Kidney epithelial cell (primary cell): ENCODE data around the gene S100A16. TPM values are rescaled to one million over a fixed set of nuclear protein-coding genes. Genes with fewer than 3 reads are reported as not detected.
"Not testable (repeated sequence)": the region's sequence is repeated elsewhere in the genome, so short reads cannot be mapped to it uniquely, and the experiment has no call there.

Experiments
- DNase-seq: peaks from one replicate; pipeline ENCODE4 v3.0.0-alpha.2; 2010; ENCODE audit warnings: low read depth
- H3K27me3 ChIP-seq: 2 replicates; pipeline ENCODE4 v1.6.0; 2011; ENCODE audit warnings: low read length; ENCODE audit not compliant: control insufficient read depth, insufficient read depth
- H3K36me3 ChIP-seq: 2 replicates; pipeline ENCODE4 v1.5.1; 2011; ENCODE audit warnings: low read length; ENCODE audit not compliant: control insufficient read depth, insufficient read depth
- H3K4me3 ChIP-seq: 2 replicates; pipeline ENCODE4 v1.5.1; 2011; ENCODE audit warnings: low read depth, mild to moderate bottlenecking, control low read depth, low read length
- total RNA-seq: library from RNA; depleted of rRNA; stranded (reverse); fragments of >200 nt; gene quantifications from 2 replicates; pipeline ENCODE4 v1.2.3, GENCODE V29; 2015
- TF ChIP-seq, protein P1 (sequence below): IDR thresholded peaks from 2 replicates; pipeline ENCODE4 v1.5.1; 2011; ENCODE audit warnings: mild to moderate bottlenecking, moderate library complexity, low read length, control low read depth, inconsistent platforms; ENCODE audit not compliant: insufficient read depth, poor library complexity, severe bottlenecking

Gene S100A16
- total RNA-seq, 1 donor from 2014 or later = 480 TPM

DNA sequence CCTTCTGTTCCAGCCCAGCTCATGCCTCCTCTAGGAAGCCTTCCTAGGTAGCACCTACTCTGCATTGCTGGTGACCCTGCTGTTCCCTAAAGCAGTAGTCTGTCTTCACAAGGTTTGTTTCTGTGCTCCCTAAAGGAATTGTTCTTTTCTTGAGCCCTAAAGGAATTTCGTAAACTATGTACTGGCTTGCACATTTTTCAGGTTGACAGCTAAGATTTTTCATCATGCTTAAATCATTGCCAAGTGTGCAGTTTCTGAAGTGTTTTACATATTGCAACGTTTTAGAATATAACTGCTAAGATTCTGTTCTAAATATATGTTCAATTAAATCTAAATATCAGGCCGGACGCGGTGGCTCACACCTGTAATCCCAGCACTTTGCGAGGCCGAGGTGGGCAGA, 13.1 kb downstream of the S100A16 start:
- no peaks in the 10 kb centered on the region for H3K36me3 ChIP-seq
- DNase-seq = no peak
- TF ChIP-seq, protein P1, sequence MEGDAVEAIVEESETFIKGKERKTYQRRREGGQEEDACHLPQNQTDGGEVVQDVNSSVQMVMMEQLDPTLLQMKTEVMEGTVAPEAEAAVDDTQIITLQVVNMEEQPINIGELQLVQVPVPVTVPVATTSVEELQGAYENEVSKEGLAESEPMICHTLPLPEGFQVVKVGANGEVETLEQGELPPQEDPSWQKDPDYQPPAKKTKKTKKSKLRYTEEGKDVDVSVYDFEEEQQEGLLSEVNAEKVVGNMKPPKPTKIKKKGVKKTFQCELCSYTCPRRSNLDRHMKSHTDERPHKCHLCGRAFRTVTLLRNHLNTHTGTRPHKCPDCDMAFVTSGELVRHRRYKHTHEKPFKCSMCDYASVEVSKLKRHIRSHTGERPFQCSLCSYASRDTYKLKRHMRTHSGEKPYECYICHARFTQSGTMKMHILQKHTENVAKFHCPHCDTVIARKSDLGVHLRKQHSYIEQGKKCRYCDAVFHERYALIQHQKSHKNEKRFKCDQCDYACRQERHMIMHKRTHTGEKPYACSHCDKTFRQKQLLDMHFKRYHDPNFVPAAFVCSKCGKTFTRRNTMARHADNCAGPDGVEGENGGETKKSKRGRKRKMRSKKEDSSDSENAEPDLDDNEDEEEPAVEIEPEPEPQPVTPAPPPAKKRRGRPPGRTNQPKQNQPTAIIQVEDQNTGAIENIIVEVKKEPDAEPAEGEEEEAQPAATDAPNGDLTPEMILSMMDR = no peak
- H3K4me3 ChIP-seq = no peak overlapping the region
- no peaks in the 10 kb centered on the region for H3K27me3 ChIP-seq

DNA sequence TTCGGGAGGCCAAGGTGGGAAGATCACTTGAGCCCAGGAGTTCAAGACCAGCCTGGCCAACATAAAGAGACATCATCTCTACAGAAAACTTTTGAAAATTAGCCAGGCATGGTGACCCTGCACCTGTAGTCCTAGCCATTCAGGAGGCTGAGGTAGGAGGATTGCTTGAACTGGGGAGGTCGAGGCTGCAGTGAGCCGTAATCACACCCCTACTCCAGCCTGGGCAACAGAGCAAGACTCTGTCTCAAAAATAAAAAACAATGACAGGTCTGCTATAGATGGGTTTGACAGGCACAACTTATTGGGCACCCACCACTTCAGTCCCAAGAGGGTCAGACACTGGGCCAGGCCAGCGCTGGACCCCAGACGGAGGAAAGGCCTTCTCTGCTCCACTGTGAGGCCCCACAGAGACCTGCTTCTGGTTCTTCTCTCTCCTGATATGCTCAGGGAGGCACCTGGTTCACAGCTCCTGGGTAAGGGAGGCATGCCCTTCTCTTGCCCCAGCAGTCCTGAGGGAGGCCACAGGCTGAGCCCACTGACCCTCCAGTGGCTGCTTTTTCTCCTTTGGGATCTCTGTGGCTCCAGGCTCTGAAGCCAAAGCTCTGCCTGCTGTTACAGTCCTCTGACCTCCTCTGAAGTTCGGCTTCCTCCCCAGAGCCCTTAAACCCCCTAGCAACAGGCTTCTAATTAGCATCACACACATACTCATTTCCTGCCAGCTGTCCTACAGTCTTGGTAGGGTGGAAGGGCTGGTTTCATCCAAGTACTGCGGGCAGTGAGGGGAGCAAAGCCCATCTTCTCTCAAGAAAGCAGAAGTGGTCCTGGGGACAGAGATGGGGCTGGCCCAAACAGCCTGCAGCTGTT, 14.4 kb downstream of the S100A16 start:
- TF ChIP-seq, protein P1 = no peak
- DNase-seq = no peak
- H3K4me3 ChIP-seq = no peak overlapping the region

DNA sequence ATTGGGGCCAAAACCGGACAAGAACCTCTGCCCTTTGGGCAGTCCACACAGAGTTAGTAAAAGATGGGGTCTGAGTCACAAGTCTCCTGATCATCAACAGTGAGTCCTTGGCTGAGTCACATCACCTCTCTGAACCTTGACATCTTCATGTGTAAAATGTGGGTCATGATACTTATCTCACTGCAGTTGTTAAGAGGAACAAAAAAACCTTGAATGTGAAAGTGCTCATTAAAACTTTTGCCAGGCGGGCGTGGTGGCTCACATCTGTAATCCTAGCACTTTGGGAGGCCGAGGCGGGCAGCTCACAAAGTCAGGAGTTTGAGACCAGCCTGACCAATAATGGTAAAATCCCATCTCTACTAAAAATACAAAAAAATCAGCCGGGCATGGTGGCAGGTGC, 15.7 kb downstream of the S100A16 start:
- no peak overlapping the region for H3K4me3 ChIP-seq
- TF ChIP-seq, protein P1 = no peak
- no peak for DNase-seq
- no peaks in the 10 kb centered on the region for H3K27me3 ChIP-seq
- H3K36me3 ChIP-seq = no peaks in the 10 kb centered on the region

More for the DNA sequence above, 14.4 kb downstream of the S100A16 start:
- Histone ChIP-seq H3K27me3 (no peaks in the 10 kb centered on the region), H3K36me3 (no peaks in the 10 kb centered on the region)

DNA sequence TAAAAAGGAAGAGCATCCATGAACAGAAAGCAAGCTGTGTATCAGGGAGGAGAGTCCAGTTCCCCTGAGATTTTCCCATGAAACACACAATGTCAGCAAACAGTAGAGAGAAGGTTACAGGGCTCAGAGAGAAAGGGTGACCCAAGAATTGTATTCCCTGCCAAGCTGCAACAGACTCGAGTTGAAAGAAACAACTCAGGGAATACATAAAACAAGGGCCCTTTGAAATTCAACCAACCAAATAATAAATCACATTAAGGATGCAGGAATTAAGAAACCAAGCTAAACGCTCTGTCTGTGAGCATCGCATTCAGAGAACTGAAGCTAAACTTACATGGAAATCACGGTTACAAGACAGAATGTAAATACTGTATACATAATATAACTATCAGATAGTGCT, 20.2 kb downstream of the S100A16 start:
- TF ChIP-seq, protein P1 = no peak
- H3K36me3 ChIP-seq = no peaks in the 10 kb centered on the region
- H3K4me3 ChIP-seq = no peak overlapping the region
- DNase-seq = no peak
- H3K27me3 ChIP-seq = no peaks in the 10 kb centered on the region

DNA sequence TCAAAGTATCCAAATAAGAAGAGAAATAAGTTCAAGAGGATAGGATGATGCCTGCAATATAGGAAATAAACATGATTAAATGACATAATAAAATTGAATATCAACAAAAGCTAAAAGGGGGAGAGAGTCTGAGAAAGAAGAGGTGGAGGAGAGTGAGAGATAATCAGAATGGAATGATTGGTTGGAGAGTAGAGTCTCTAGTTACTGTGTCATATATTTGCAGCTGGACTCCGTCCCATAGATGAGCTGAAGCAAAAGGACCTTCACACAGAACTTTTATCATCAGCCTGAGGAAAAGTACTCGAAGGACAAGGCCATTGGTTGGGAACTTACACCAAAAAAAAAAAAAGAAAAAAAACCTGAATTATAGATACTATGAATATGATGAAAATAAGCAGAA, 24.5 kb downstream of the S100A16 start:
- DNase-seq = no peak
- H3K27me3 ChIP-seq = no peaks in the 10 kb centered on the region
- no peaks in the 10 kb centered on the region for H3K36me3 ChIP-seq
- TF ChIP-seq, protein P1 = no peak
- H3K4me3 ChIP-seq = no peak overlapping the region

DNA sequence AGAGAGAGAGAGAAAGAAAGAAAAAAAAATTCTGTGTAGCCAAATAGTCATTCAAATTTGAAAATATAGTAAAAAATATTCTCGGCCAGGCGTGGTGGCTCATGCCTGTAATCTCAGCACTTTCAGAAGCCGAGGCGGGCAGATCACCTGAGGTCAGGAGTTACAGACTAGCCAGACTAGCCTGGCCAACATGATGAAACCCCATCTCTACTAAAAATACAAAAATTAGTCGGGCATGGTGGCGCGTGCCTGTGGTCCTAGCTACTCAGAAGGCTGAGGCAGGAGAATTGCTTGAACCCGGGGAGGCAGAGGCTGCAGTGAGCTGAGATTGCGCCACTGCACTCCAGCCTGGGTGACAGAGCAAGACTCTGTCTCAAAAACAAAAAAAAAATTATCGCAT, 24.9 kb downstream of the S100A16 start:
- not testable (repeated sequence) for H3K4me3 ChIP-seq, H3K36me3 ChIP-seq, DNase-seq, H3K27me3 ChIP-seq
